Nephron progenitor cell (in vitro differentiated cells): ENCODE results near the gene SPOUT1.
A peak's percentile ranks its signal among the peaks of the same experiment; 100 is the strongest.
"Not testable (repeated sequence)": the region's sequence is repeated elsewhere in the genome, so short reads cannot be mapped to it uniquely, and the experiment has no call there.

Experiments
- DNase-seq: peaks from one replicate; pipeline ENCODE4 v3.0.0; 2021
- H3K27ac Mint-ChIP-seq: 2 replicates; pipeline ENCODE4 v1.8.0; 2021; ENCODE audit warnings: mild to moderate bottlenecking, moderate library complexity, mixed read lengths
- H3K27me3 Mint-ChIP-seq: 2 replicates; pipeline ENCODE4 v1.8.0; 2021; ENCODE audit warnings: mild to moderate bottlenecking, low read depth, mixed read lengths; ENCODE audit not compliant: poor library complexity
- H3K36me3 Mint-ChIP-seq: 2 replicates; pipeline ENCODE4 v1.8.0; 2021; ENCODE audit warnings: low read depth, mixed read lengths
- H3K4me1 Mint-ChIP-seq: 2 replicates; pipeline ENCODE4 v1.8.0; 2021; ENCODE audit warnings: mixed read lengths
- H3K4me3 Mint-ChIP-seq: 2 replicates; pipeline ENCODE4 v1.8.0; 2021; ENCODE audit warnings: mild to moderate bottlenecking, moderate library complexity, mixed read lengths
- H3K9me3 Mint-ChIP-seq: 2 replicates; pipeline ENCODE4 v1.8.0; 2021; ENCODE audit warnings: mild to moderate bottlenecking, moderate library complexity, mixed read lengths
- CTCF ChIP-seq: fragments of 200-600 bp; sonication (generic); IDR thresholded peaks from 2 replicates; pipeline ENCODE4 v1.5.0; 2021; ENCODE audit warnings: antibody characterized with exemption

Gene SPOUT1

GRCh38 chr9:128829477-128830251, at the start of gene SPOUT1:
TSS of gene SPOUT1 (minus strand) at chr9:128829794. CDS start at chr9:128829780, 14 bp downstream.
- no peak for TF ChIP-seq CTCF
- Mint-ChIP-seq H3K27me3 (no peaks in the 10 kb centered on the region), H3K9me3 (no peaks in the 10 kb centered on the region), H3K4me3 (peak within 1 kb of the TSS; percentile 93), H3K4me1 (peaks cover 15% of the 10 kb centered on the region), H3K36me3 (peaks cover 20% of the 10 kb centered on the region), H3K27ac (no peak within 1 kb of the TSS)
- peak; percentile 93 for DNase-seq

GRCh38 chr9:128877852-128878251, 48.3 kb upstream of the SPOUT1 start:
- no peak for DNase-seq
- peaks cover 5% of the 10 kb centered on the region for H3K36me3 Mint-ChIP-seq
- H3K9me3 Mint-ChIP-seq = no peaks in the 10 kb centered on the region
- H3K27ac Mint-ChIP-seq = no peak overlapping the region
- no peaks in the 10 kb centered on the region for H3K27me3 Mint-ChIP-seq
- no peak overlapping the region for H3K4me3 Mint-ChIP-seq
- H3K4me1 Mint-ChIP-seq = peaks cover 12% of the 10 kb centered on the region
- TF ChIP-seq CTCF = no peak

GRCh38 chr9:128870941-128871265, 41.3 kb upstream of the SPOUT1 start:
- H3K9me3 Mint-ChIP-seq = not testable (repeated sequence)

GRCh38 chr9:128870128-128870940, 40.7 kb upstream of the SPOUT1 start:
- Mint-ChIP-seq H3K9me3 (no peaks in the 10 kb centered on the region), H3K4me3 (no peak overlapping the region), H3K27me3 (peaks cover 3% of the 10 kb centered on the region), H3K27ac (peak overlapping the region; percentile 69), H3K4me1 (peaks cover 6% of the 10 kb centered on the region), H3K36me3 (peaks cover 15% of the 10 kb centered on the region)
- TF ChIP-seq CTCF = no peak
- DNase-seq = no peak

More at GRCh38 chr9:128870941-128871265, 41.3 kb upstream of the SPOUT1 start:
- not testable (repeated sequence) for H3K27me3 Mint-ChIP-seq, DNase-seq, H3K4me1 Mint-ChIP-seq, H3K27ac Mint-ChIP-seq, H3K4me3 Mint-ChIP-seq
- H3K36me3 Mint-ChIP-seq = peaks cover 15% of the 10 kb centered on the region

- DNase-seq = peak; percentile 92
- no peaks in the 10 kb centered on the region for H3K9me3 Mint-ChIP-seq
- peak overlapping the region; percentile 45 for H3K27ac Mint-ChIP-seq
- TF ChIP-seq CTCF = peak; percentile 97
- H3K4me1 Mint-ChIP-seq = peaks cover 19% of the 10 kb centered on the region
- no peaks in the 10 kb centered on the region for H3K27me3 Mint-ChIP-seq
- H3K4me3 Mint-ChIP-seq = no peak overlapping the region
- H3K36me3 Mint-ChIP-seq = no peaks in the 10 kb centered on the region
These were observed 34.1 kb upstream of the SPOUT1 start for GRCh38 chr9:128863647-128864046.

GRCh38 chr9:128862401-128862851, 32.8 kb upstream of the SPOUT1 start:
- H3K27me3 Mint-ChIP-seq = no peaks in the 10 kb centered on the region
- H3K27ac Mint-ChIP-seq = no peak overlapping the region
- no peaks in the 10 kb centered on the region for H3K36me3 Mint-ChIP-seq

More at GRCh38 chr9:128862401-128862851, 32.8 kb upstream of the SPOUT1 start:
- TF ChIP-seq CTCF = no peak
- no peak for DNase-seq
- no peaks in the 10 kb centered on the region for H3K9me3 Mint-ChIP-seq
- H3K4me3 Mint-ChIP-seq = no peak overlapping the region
- peaks cover 19% of the 10 kb centered on the region for H3K4me1 Mint-ChIP-seq
